Peyer's patch (tissue), 4 donors: ENCODE measurements around the gene POLL. TPM values are rescaled to one million over a fixed set of nuclear protein-coding genes. Genes with fewer than 3 reads are reported as not detected.

Experiments
- DNase-seq, 3 donors: peaks; one replicate each; pipeline ENCODE4 v3.0.0-alpha.2; 2017 to 2019
- H3K27ac ChIP-seq, 4 donors: fragments of 200-600 bp; sonication (generic); one replicate each; pipeline ENCODE4 v1.5.1; 2016 to 2019
- H3K27me3 ChIP-seq, 2 donors: fragments of 200-600 bp; sonication (generic); one replicate each; pipeline ENCODE4 v1.5.1; 2019
- H3K36me3 ChIP-seq, 3 donors: fragments of 200-600 bp; sonication (generic); one replicate each; pipeline ENCODE4 v1.5.1; 2016 to 2019
- H3K4me1 ChIP-seq, 4 donors: fragments of 200-600 bp; sonication (generic); one replicate each; pipeline ENCODE4 v1.5.1; 2016 to 2019
- H3K4me3 ChIP-seq, 4 donors: fragments of 200-600 bp; sonication (generic); 1 replicate in 3 of 4; 2 replicates in 1 of 4; pipeline ENCODE4 v1.5.1; 2016 to 2019; ENCODE audit warnings: mild to moderate bottlenecking in 1 of 4
- H3K9me3 ChIP-seq, 4 donors: fragments of 200-600 bp; sonication (generic); one replicate each; pipeline ENCODE4 v1.5.1; 2016 to 2019; ENCODE audit warnings: mild to moderate bottlenecking in 1 of 4
- CTCF ChIP-seq, 6 experiments: fragments of 450-650 bp in 4 of 6; fragments of 200-600 bp in 2 of 6; sonication (generic) in 1 of 6; IDR thresholded peaks; one replicate each; pipeline ENCODE4 v1.5.1; 2017 to 2019; ENCODE audit warnings: antibody characterized with exemption in 6 of 6, mild to moderate bottlenecking in 3 of 6, moderate library complexity in 1 of 6
- POLR2A ChIP-seq, 2 donors: fragments of 450-650 bp; IDR thresholded peaks; one replicate each; pipeline ENCODE4 v1.5.1; 2017; ENCODE audit warnings: antibody characterized with exemption in 2 of 2, mild to moderate bottlenecking in 2 of 2, moderate library complexity in 2 of 2
- total RNA-seq, 4 donors: library from RNA; depleted of rRNA; stranded (reverse); fragments of >200 nt; gene quantifications; one replicate each; pipeline ENCODE4 v1.1.0, GENCODE V29; 2016

Gene POLL
- total RNA-seq, 4 donors from 2014 or later, result 26.1 to 55.3 (median 41.2) TPM

GRCh38 chr10:101573885-101574753, 13.9 kb downstream of the POLL start:
- Histone ChIP-seq H3K36me3 (peaks cover 0 to 7% (median 0%) of the 10 kb centered on the region in 3 donors), H3K9me3 (peaks cover 0 to 7% (median 0%) of the 10 kb centered on the region in 4 donors), H3K27me3 (no peaks in the 10 kb centered on the region), H3K27ac (no peak overlapping the region), H3K4me1 (peaks cover 0 to 12% (median 6%) of the 10 kb centered on the region in 4 donors), H3K4me3 (no peak overlapping the region)
- TF ChIP-seq POLR2A (IDR thresholded peaks at IDR 0.05) (no peak), CTCF (IDR thresholded peaks at IDR 0.05) (no peak)
- no peak for DNase-seq

- Histone ChIP-seq H3K27me3 (no peaks in the 10 kb centered on the region), H3K27ac (no peak overlapping the region), H3K4me3 (no peak overlapping the region), H3K36me3 (no peaks in the 10 kb centered on the region), H3K9me3 (peaks cover 0 to 7% (median 0%) of the 10 kb centered on the region in 4 donors), H3K4me1 (peaks cover 0 to 12% (median 6%) of the 10 kb centered on the region in 4 donors)
- DNase-seq, result no peak
- TF ChIP-seq POLR2A (IDR thresholded peaks at IDR 0.05) (no peak), CTCF (IDR thresholded peaks at IDR 0.05) (no peak)
Measured at GRCh38 chr10:101572785-101573184, 15.3 kb downstream of the POLL start.

GRCh38 chr10:101572126-101572525, 15.9 kb downstream of the POLL start:
- Histone ChIP-seq H3K36me3 (no peaks in the 10 kb centered on the region), H3K4me3 (no peak overlapping the region), H3K9me3 (peaks cover 0 to 7% (median 0%) of the 10 kb centered on the region in 4 donors), H3K4me1 (peaks cover 0 to 12% (median 6%) of the 10 kb centered on the region in 4 donors), H3K27me3 (no peaks in the 10 kb centered on the region), H3K27ac (no peak overlapping the region)
- no peak for DNase-seq
- no peak for TF ChIP-seq POLR2A (IDR thresholded peaks at IDR 0.05)
- TF ChIP-seq CTCF (IDR thresholded peaks at IDR 0.05), result no peak

- H3K4me1 ChIP-seq, result peaks cover 0 to 12% (median 6%) of the 10 kb centered on the region in 4 donors
- no peaks in the 10 kb centered on the region for H3K27me3 ChIP-seq
- DNase-seq, result no peak
- TF ChIP-seq CTCF (IDR thresholded peaks at IDR 0.05), result no peak
- TF ChIP-seq POLR2A (IDR thresholded peaks at IDR 0.05), result no peak
- no peak overlapping the region for H3K27ac ChIP-seq
- peaks cover 0 to 7% (median 0%) of the 10 kb centered on the region in 4 donors for H3K9me3 ChIP-seq
- H3K36me3 ChIP-seq, result no peaks in the 10 kb centered on the region
- H3K4me3 ChIP-seq, result no peak overlapping the region
Measured at GRCh38 chr10:101571271-101571925, 16.7 kb downstream of the POLL start.

- Histone ChIP-seq H3K36me3 (no peaks in the 10 kb centered on the region), H3K4me1 (peaks cover 0 to 12% (median 6%) of the 10 kb centered on the region in 4 donors), H3K27me3 (no peaks in the 10 kb centered on the region), H3K4me3 (peak overlapping the region; percentile 36 to 62 (median 55)), H3K27ac (no peak overlapping the region), H3K9me3 (peaks cover 0 to 7% (median 0%) of the 10 kb centered on the region in 4 donors)
- TF ChIP-seq CTCF (IDR thresholded peaks at IDR 0.05) (no peak), POLR2A (IDR thresholded peaks at IDR 0.05) (no peak)
- peak in 1 of 3 donors; percentile 53 for DNase-seq
Measured at GRCh38 chr10:101570428-101571270, 17.4 kb downstream of the POLL start.
